Keratinocyte (primary cell): Measurements from ENCODE around the gene TSHZ2. TPM values are rescaled to one million over a fixed set of nuclear protein-coding genes. Genes with fewer than 3 reads are reported as not detected.

Experiments
- DNase-seq: peaks from one replicate; pipeline ENCODE4 v3.0.0-alpha.2; 2011; ENCODE audit warnings: low read depth, missing footprints, low spot score
- FAIRE-seq: peaks from 2 replicates; lab custom pipeline; 2011; peaks lifted over from hg19 to GRCh38; lab: Jason Lieb, UNC
- H2AFZ ChIP-seq: 2 replicates; pipeline ENCODE4 v1.6.0; 2012; ENCODE audit warnings: low read length, control low read depth, inconsistent platforms; ENCODE audit not compliant: control insufficient read depth
- H3K27ac ChIP-seq: 2 replicates; pipeline ENCODE4 v1.5.1; 2011; ENCODE audit warnings: low read length; ENCODE audit not compliant: control insufficient read depth, insufficient read depth
- H3K27me3 ChIP-seq: 3 replicates; pipeline ENCODE4 v1.6.0; 2011; ENCODE audit warnings: low read length; ENCODE audit not compliant: control insufficient read depth, insufficient read depth; ENCODE audit errors: extremely low read depth
- H3K36me3 ChIP-seq, 2 experiments: 2 replicates in 1 of 2; 3 replicates in 1 of 2; pipeline ENCODE4 v1.5.1; 2011; ENCODE audit warnings: low read length in 2 of 2, mild to moderate bottlenecking in 1 of 2; ENCODE audit not compliant: control insufficient read depth in 2 of 2, insufficient read depth in 2 of 2; ENCODE audit errors: extremely low read depth in 1 of 2
- H3K4me1 ChIP-seq: 3 replicates; pipeline ENCODE4 v1.5.1; 2011; ENCODE audit warnings: low read length; ENCODE audit not compliant: control insufficient read depth, insufficient read depth; ENCODE audit errors: extremely low read depth
- H3K4me2 ChIP-seq: 3 replicates; pipeline ENCODE4 v1.6.0; 2011; ENCODE audit warnings: low read depth, low read length; ENCODE audit not compliant: control insufficient read depth, insufficient read depth; ENCODE audit errors: extremely low read depth
- H3K4me3 ChIP-seq, 3 experiments: fragments of 200-600 bp in 1 of 3; sonication (generic) in 1 of 3; 2 replicates in 2 of 3; 3 replicates in 1 of 3; pipeline ENCODE4 v1.5.1; 2011 to 2016; ENCODE audit warnings: low read length in 3 of 3, mild to moderate bottlenecking in 3 of 3, control low read depth in 2 of 3, inconsistent platforms in 1 of 3, low read depth in 1 of 3, mixed read lengths in 1 of 3, mixed run types in 1 of 3, moderate library complexity in 1 of 3; ENCODE audit not compliant: control insufficient read depth in 2 of 3, insufficient read depth in 2 of 3; ENCODE audit errors: extremely low read depth in 1 of 3
- H3K79me2 ChIP-seq: 2 replicates; pipeline ENCODE4 v1.6.0; 2012; ENCODE audit warnings: low read length; ENCODE audit not compliant: control insufficient read depth, insufficient read depth
- H3K9ac ChIP-seq: 3 replicates; pipeline ENCODE4 v1.6.0; 2011; ENCODE audit warnings: low read length; ENCODE audit not compliant: control insufficient read depth, insufficient read depth; ENCODE audit errors: extremely low read depth
- H3K9me1 ChIP-seq: 3 replicates; pipeline ENCODE4 v1.6.0; 2011; ENCODE audit warnings: low read length; ENCODE audit not compliant: control insufficient read depth, insufficient read depth; ENCODE audit errors: extremely low read depth
- H3K9me3 ChIP-seq: 2 replicates; pipeline ENCODE4 v1.5.1; 2012; ENCODE audit warnings: low read depth, low read length; ENCODE audit not compliant: control insufficient read depth
- H4K20me1 ChIP-seq: 3 replicates; pipeline ENCODE4 v1.6.0; 2011; ENCODE audit warnings: low read length; ENCODE audit not compliant: control insufficient read depth, insufficient read depth; ENCODE audit errors: extremely low read depth
- CTCF ChIP-seq, 3 experiments: IDR thresholded peaks in 1 of 3; conservative IDR thresholded peaks in 1 of 3; optimal IDR thresholded peaks in 1 of 3; 2 replicates in 2 of 3; 3 replicates in 1 of 3; pipeline versions ENCODE3 to v1.5.1; 2011; ENCODE audit warnings: low read length in 3 of 3, mild to moderate bottlenecking in 3 of 3, moderate library complexity in 2 of 3, control low read depth in 1 of 3, inconsistent platforms in 1 of 3; ENCODE audit not compliant: insufficient read depth in 2 of 3; ENCODE audit errors: extremely low read depth in 1 of 3
- EZH2 ChIP-seq: IDR thresholded peaks from one replicate; pipeline ENCODE4 v1.6.1; 2012; ENCODE audit warnings: inconsistent platforms, mild to moderate bottlenecking, low read length, moderate library complexity
- dilution Hi-C: fragments of 300-500 bp; cut with MboI; formaldehyde crosslinking; loops from one replicate; pipeline ENCODE4 v1.7.0; 2020; ENCODE audit warnings: low sequenced_read_pairs; ENCODE audit not compliant: extremely low pct_ligation_motif_present
- polyA plus RNA-seq, 5 experiments: library from polyadenylated mRNA; depleted of rRNA in 3 of 5; stranded (reverse) in 3 of 5; stranded (forward) in 1 of 5; unstranded in 1 of 5; fragments of >200 nt; gene quantifications; 1 replicate in 1 of 5; 2 replicates in 3 of 5; 3 replicates in 1 of 5; pipeline versions ENCODE4 v1.2.1 to v1.2.3, GENCODE V29; 2011 to 2012; ENCODE audit warnings: missing spikeins in 2 of 5, low read depth in 1 of 5, low replicate concordance in 1 of 5

The TSHZ2 gene
- polyA plus RNA-seq, 1 donor (not counting 4 experiments of a cell fraction or from before 2014, with no cell fraction given), result 1.1 TPM

GRCh38 chr20:53439616-53440015, 467.5 kb downstream of the TSHZ2 start:
- H3K27ac ChIP-seq, result no peak overlapping the region
- no peaks in the 10 kb centered on the region for H3K79me2 ChIP-seq
- dilution Hi-C loops, result no loop called here
- H3K9me1 ChIP-seq, result no peaks in the 10 kb centered on the region
- TF ChIP-seq EZH2, result no peak
- TF ChIP-seq CTCF (optimal IDR thresholded peaks at IDR 0.05 in 1 of 3, IDR thresholded peaks at IDR 0.05 in 1 of 3, conservative IDR thresholded peaks at IDR 0.05 in 1 of 3; ENCODE audit: extremely low read depth in 1 of 3, insufficient read depth in 2 of 3, low read length in 3 of 3), result no peak
- H3K27me3 ChIP-seq, result no peaks in the 10 kb centered on the region
- FAIRE-seq, result no peak
- H3K4me3 ChIP-seq, result no peak overlapping the region
- no peak overlapping the region for H2AFZ ChIP-seq
- no peaks in the 10 kb centered on the region for H4K20me1 ChIP-seq
- no peaks in the 10 kb centered on the region for H3K9me3 ChIP-seq
- H3K9ac ChIP-seq, result no peak overlapping the region
- DNase-seq, result no peak
- no peaks in the 10 kb centered on the region for H3K4me1 ChIP-seq
- no peak overlapping the region for H3K4me2 ChIP-seq
- no peaks in the 10 kb centered on the region for H3K36me3 ChIP-seq

DNA sequence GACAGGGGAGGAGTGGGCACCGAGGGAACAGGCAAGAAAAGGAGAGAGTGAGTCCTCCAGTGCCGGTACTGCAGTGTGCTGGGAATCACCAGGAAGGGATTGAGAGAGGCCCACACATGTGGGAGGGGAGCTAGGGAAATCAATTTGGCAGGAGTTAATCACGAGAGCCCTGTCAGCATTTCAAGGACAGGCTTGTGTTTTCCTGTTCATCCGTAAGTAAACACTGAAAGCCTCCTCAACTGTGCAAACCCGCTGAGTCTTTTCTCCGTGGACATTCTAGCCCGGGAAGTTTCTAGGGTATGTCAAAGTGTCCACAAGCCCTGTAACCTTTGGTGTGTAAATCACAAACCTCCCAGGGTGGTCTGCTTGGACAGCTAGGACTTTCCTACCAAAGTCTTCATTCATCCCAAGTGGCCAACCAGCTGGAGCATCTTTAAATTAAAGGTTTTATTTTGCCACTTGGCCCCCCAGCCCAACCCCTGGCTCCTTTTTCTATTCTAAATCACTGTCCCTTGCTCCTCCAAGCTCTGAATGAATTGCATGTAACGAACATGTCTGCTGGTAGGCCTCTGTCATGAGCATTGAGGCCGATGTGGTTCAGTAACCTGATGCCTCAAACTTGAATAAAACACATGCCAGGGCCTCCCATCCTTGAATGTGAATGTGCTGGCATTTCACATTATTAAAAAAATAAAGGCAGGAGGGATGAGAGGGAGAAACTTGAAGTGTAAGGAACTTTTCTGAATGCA, 472.4 kb downstream of the TSHZ2 start:
- Histone ChIP-seq H3K36me3 (no peaks in the 10 kb centered on the region), H3K27me3 (no peaks in the 10 kb centered on the region), H3K9me1 (no peaks in the 10 kb centered on the region), H3K27ac (no peak overlapping the region), H3K79me2 (no peaks in the 10 kb centered on the region), H3K4me2 (no peak overlapping the region), H3K9me3 (no peaks in the 10 kb centered on the region), H3K4me1 (no peaks in the 10 kb centered on the region), H4K20me1 (no peaks in the 10 kb centered on the region), H3K4me3 (no peak overlapping the region), H3K9ac (no peak overlapping the region), H2AFZ (no peak overlapping the region)
- FAIRE-seq, result no peak
- no peak for TF ChIP-seq CTCF (optimal IDR thresholded peaks at IDR 0.05 in 1 of 3, IDR thresholded peaks at IDR 0.05 in 1 of 3, conservative IDR thresholded peaks at IDR 0.05 in 1 of 3; ENCODE audit: extremely low read depth in 1 of 3, insufficient read depth in 2 of 3, low read length in 3 of 3)
- no peak for TF ChIP-seq EZH2
- dilution Hi-C loops, result no loop called here
- DNase-seq, result no peak
